Prostate gland (tissue), 2 donors: ENCODE results near the gene DNAJC8. TPM values are rescaled to one million over a fixed set of nuclear protein-coding genes. Genes with fewer than 3 reads are reported as not detected.

Experiments used
- DNase-seq: peaks from one replicate; pipeline ENCODE4 v3.0.0-alpha.2; 2019; ENCODE audit warnings: low spot score
- H3K27ac ChIP-seq, 2 donors: fragments of 200-600 bp; sonication (generic); 2 replicates each; pipeline ENCODE4 v1.5.1; 2017 to 2019
- H3K27me3 ChIP-seq: fragments of 200-600 bp; sonication (generic); replicated peaks from 2 replicates; pipeline ENCODE4 v1.5.1; 2019; ENCODE audit not compliant: insufficient read depth
- H3K36me3 ChIP-seq, 2 donors: fragments of 200-600 bp; sonication (generic); 1 replicate in 1 of 2; 2 replicates in 1 of 2; pipeline versions ENCODE4 v1.5.1 to v1.8.1; 2017 to 2019
- H3K4me1 ChIP-seq: fragments of 200-600 bp; sonication (generic); replicated peaks from 2 replicates; pipeline ENCODE4 v1.5.1; 2019
- H3K4me3 ChIP-seq, 2 donors: fragments of 200-600 bp; sonication (generic); 2 replicates each; pipeline ENCODE4 v1.5.1; 2017 to 2019
- H3K9me3 ChIP-seq: fragments of 200-600 bp; sonication (generic); 2 replicates; pipeline ENCODE4 v1.5.1; 2017
- POLR2A ChIP-seq: fragments of 450-650 bp; IDR thresholded peaks from one replicate; pipeline ENCODE4 v1.6.1; 2016; ENCODE audit warnings: antibody characterized with exemption, mild to moderate bottlenecking
- POLR2AphosphoS5 ChIP-seq: sonication (generic); formaldehyde crosslinking; IDR thresholded peaks from one replicate; pipeline ENCODE4 v1.6.1; 2017; ENCODE audit warnings: antibody characterized with exemption
- WGBS: methylation state at CpG from one replicate; pipeline ENCODE4 v1.1.5; 2018; 5-methylcytosine and 5-hydroxymethylcytosine counted together
- intact Hi-C: fragments of 100-400 bp; cut with DNase I; formaldehyde crosslinking; loops from one replicate; pipeline ENCODE4 v1.14.2; 2022
- total RNA-seq, 2 donors: library from RNA; depleted of rRNA; stranded (reverse); fragments of >200 nt; gene quantifications; one replicate each; pipeline ENCODE4 v1.1.0, GENCODE V29; 2016
- TF ChIP-seq, protein P1 (sequence below), 4 experiments: fragments of 200-600 bp in 2 of 4; fragments of 450-650 bp in 2 of 4; sonication (generic) in 2 of 4; IDR thresholded peaks; 1 replicate in 3 of 4; 2 replicates in 1 of 4; pipeline ENCODE4 v1.5.1; 2016 to 2019; ENCODE audit warnings: antibody characterized with exemption in 4 of 4, mild to moderate bottlenecking in 2 of 4, moderate library complexity in 2 of 4

DNAJC8 gene
- total RNA-seq, 2 donors from 2014 or later, result 43.7 to 60.3 TPM

DNA sequence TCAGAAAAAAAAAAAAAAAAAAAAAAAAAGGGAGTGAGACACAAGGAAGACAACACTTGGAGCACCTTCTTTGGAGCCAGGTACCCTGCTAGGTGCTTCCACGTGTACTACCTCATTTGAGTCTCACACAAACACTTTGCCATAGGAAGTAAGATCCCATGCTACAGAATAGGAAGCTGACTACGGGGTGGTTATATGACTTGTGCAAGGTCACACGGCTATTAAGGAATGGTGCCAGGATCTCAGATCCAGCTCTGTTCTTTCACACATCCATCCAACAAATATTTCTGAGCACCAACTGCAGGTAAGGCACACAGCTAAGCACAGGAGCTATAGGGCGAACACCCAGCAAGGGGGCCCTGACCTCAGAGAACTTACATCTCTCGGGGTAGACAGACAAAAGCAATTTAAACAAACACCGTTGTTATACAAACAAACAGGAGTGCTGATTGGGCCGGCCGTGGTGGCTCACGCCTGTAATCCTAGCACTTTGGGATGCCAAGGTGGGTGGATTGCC is 78.7 kb downstream of the DNAJC8 start:
- no peaks in the 10 kb centered on the region for H3K36me3 ChIP-seq
- no peaks in the 10 kb centered on the region for H3K27me3 ChIP-seq
- H3K4me3 ChIP-seq, result no peak overlapping the region
- DNase-seq, result no peak
- 79% methylated on average over 9 of the region's 9 CpGs for WGBS
- no peak overlapping the region for H3K27ac ChIP-seq
- TF ChIP-seq, protein P1, sequence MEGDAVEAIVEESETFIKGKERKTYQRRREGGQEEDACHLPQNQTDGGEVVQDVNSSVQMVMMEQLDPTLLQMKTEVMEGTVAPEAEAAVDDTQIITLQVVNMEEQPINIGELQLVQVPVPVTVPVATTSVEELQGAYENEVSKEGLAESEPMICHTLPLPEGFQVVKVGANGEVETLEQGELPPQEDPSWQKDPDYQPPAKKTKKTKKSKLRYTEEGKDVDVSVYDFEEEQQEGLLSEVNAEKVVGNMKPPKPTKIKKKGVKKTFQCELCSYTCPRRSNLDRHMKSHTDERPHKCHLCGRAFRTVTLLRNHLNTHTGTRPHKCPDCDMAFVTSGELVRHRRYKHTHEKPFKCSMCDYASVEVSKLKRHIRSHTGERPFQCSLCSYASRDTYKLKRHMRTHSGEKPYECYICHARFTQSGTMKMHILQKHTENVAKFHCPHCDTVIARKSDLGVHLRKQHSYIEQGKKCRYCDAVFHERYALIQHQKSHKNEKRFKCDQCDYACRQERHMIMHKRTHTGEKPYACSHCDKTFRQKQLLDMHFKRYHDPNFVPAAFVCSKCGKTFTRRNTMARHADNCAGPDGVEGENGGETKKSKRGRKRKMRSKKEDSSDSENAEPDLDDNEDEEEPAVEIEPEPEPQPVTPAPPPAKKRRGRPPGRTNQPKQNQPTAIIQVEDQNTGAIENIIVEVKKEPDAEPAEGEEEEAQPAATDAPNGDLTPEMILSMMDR (IDR thresholded peaks at IDR 0.05), result no peak
- TF ChIP-seq POLR2A (no peak), POLR2AphosphoS5 (no peak)
- H3K4me1 ChIP-seq, result no peaks in the 10 kb centered on the region
- intact Hi-C loops, result no loop called here
- no peaks in the 10 kb centered on the region for H3K9me3 ChIP-seq

Other genes with a start within 250 kb of the DNAJC8 start
- 10 to 100 TPM; 16.7 to 19.4 TPM for gene EYA3, start 144.4 kb downstream of the DNAJC8 start, total RNA-seq
- gene PTAFR, start 56.3 kb downstream of the DNAJC8 start, total RNA-seq, result 1 to 10 TPM; 2.3 to 2.5 TPM
- 100 to 1,000 TPM; 171 to 390 TPM for gene ATP5IF1, start 3.1 kb upstream of the DNAJC8 start, total RNA-seq
- 10 to 100 TPM; 11.2 to 27.5 TPM for gene SESN2, start 26.5 kb upstream of the DNAJC8 start, total RNA-seq
- gene MED18, start 96.0 kb upstream of the DNAJC8 start, total RNA-seq, result 10 to 100 TPM in 1 of 2 donors, 1 to 10 TPM in 1; 9.9 to 14.0 TPM
- gene PHACTR4, start 136.7 kb upstream of the DNAJC8 start, total RNA-seq, result 10 to 100 TPM; 38.9 to 45.0 TPM